ENCODE data around the gene TTLL7.

TTLL7 gene

GRCh38 chr1:83860490-83861221, 138.3 kb downstream of the TTLL7 start:
- peak; percentile 67 to 73 for DNase-seq

DNA sequence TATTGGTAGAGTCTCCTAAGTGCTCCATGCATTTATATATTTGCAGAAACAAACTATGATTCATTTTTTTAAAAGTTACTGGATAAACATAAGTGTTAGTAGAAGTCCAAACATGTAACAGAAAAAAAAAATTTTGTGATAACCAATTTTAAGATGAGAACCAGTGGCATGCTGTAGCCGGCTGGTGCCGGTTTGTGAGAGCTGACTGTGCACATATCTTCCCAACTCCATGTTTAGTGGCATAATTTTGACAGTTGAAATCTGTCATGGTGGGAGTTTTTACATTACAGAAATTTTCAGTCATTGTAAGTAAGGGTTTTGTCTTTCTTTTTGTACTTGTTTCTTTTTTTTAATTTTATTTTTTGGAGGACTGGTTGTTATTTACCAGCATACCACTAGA, 141.2 kb downstream of the TTLL7 start:
- DNase-seq, result no peak

- DNase-seq, result no peak
Measured at GRCh38 chr1:83857103-83857502, 141.8 kb downstream of the TTLL7 start.

DNA sequence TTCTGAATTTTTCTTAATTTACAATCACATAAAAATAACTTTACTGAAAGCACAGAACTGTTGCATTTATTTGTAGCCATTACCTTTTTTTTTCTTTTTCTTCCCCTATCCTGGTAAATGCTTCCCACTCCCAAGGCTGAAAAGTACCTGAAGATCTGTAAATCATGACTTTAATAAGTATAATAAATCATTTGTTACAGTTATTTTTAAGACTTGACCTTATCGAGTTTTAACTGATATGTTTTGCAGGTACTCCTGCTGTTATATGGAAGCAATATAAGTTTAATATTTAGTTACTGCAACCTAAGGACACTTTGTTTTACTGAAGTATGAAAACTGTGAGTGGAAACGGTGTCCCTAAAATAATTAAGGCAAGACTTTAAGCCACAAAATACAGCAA, 142.6 kb downstream of the TTLL7 start:
- no peak for DNase-seq

- DNase-seq, result no peak
Measured at GRCh38 chr1:83854456-83854855, 144.5 kb downstream of the TTLL7 start.

- no peak for DNase-seq
Measured at GRCh38 chr1:83850834-83851233, 148.1 kb downstream of the TTLL7 start.

GRCh38 chr1:83849191-83850061, 149.5 kb downstream of the TTLL7 start:
- DNase-seq, result no peak

- no peak for DNase-seq
Measured at GRCh38 chr1:83846138-83846537, 152.8 kb downstream of the TTLL7 start.

- no peak for DNase-seq
Measured at GRCh38 chr1:83845437-83846071, 153.4 kb downstream of the TTLL7 start.

GRCh38 chr1:83844546-83844945, 154.4 kb downstream of the TTLL7 start:
- DNase-seq, result no peak

DNA sequence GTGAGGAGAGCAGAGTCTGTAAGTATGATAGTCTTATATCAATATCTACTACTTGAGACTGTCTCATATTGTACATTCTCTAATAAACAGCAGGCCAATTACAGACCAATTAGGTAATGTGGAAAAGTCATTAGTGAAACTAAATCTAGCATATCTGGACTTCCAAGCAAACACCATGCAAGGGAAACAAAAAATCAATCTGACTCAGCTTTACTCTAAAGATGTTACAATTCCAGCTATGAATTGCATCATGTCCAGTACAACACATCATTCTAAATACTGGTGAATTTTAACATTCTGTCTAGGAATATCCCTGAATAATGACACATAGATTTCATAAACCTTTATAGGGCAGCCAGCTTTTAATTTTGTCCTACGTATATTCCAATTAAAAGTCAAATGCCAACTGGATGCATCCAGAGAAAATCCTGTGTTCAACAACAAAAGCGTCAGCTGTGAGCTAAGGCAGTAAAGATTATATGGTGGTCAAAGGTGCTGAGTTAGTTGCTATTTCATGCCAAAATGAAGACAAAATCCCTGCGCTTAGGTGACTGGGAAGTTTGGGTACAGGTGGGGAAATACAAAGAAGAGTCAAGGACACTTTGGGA, 159.3 kb downstream of the TTLL7 start:
- DNase-seq, result no peak

GRCh38 chr1:83838573-83838972, 160.4 kb downstream of the TTLL7 start:
- no peak for DNase-seq

DNA sequence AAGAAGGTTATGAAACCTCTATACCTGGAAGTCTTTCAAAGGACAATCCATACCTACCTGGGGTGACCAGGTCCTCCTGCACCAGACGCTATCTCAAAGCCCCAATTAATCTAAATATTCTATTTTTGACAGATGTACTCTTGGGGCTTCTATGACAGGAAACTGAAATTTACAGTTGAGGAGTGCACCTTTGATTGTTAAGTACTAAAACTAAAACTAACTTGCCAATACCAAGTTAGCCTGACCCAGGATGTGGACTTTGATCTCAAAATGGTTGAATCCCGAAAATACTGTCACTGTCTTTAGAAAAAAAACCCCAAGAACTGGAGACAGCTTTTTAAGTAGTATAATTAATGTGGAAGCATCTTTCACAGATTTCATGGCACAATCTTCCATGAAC, 162.4 kb downstream of the TTLL7 start:
- DNase-seq, result no peak

- DNase-seq, result no peak
Measured at GRCh38 chr1:83834621-83835264, 164.2 kb downstream of the TTLL7 start.

GRCh38 chr1:83832194-83832593, 166.7 kb downstream of the TTLL7 start:
- no peak for DNase-seq

GRCh38 chr1:83829106-83829505, 169.8 kb downstream of the TTLL7 start:
- DNase-seq, result no peak

GRCh38 chr1:83828456-83828855, 170.5 kb downstream of the TTLL7 start:
- DNase-seq, result no peak

GRCh38 chr1:83827741-83828140, 171.2 kb downstream of the TTLL7 start:
- no peak for DNase-seq

GRCh38 chr1:83822208-83822607, 176.7 kb downstream of the TTLL7 start:
- DNase-seq, result no peak

- DNase-seq, result no peak
Measured at GRCh38 chr1:83819436-83819835, 179.5 kb downstream of the TTLL7 start.

- no peak for DNase-seq
Measured at GRCh38 chr1:83818916-83819315, 180.0 kb downstream of the TTLL7 start.

- DNase-seq, result no peak
Measured at GRCh38 chr1:83816836-83817235, 182.1 kb downstream of the TTLL7 start.

- no peak for DNase-seq
Measured at GRCh38 chr1:83815330-83815729, 183.6 kb downstream of the TTLL7 start.

Measured in stimulated activated CD4-positive, alpha-beta T cell treated with anti-CD3 and anti-CD28 coated beads, Interleukin-2, amount 100 ng/mL, for 48 hours (primary cell).